ENCODE results near the gene TFAP2A.

GRCh38 chr6:10401004-10401536, 13.8 kb downstream of the TFAP2A start:
- TF ChIP-seq, protein P1, sequence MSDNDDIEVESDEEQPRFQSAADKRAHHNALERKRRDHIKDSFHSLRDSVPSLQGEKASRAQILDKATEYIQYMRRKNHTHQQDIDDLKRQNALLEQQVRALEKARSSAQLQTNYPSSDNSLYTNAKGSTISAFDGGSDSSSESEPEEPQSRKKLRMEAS (IDR thresholded peaks at IDR 0.05) = no peak
- no peak for TF ChIP-seq CEBPB (IDR thresholded peaks at IDR 0.05)
- no peak for TF ChIP-seq KDM5A (IDR thresholded peaks at IDR 0.05)
- TF ChIP-seq MAFK (IDR thresholded peaks at IDR 0.05; ENCODE audit: partially characterized antibody) = no peak
